PC-9 (cell line): ENCODE results near the gene BRWD1. TPM values are rescaled to one million over a fixed set of nuclear protein-coding genes. Genes with fewer than 3 reads are reported as not detected.

Experiments
- BruUV-seq: library from RNA; stranded (reverse); fragments of 400-500 nt; replicated peaks from 2 replicates; lab custom pipeline; 2021; lab: Mats Ljungman, UMichigan
- CTCF ChIA-PET: fragments of 300-600 bp; sonication (Branson Sonifier 250); formaldehyde crosslinking; loops from one replicate; lab custom pipeline; 2022; ENCODE audit warnings: antibody characterized with exemption; lab: Charles Lee
- POLR2A ChIA-PET: fragments of 300-600 bp; sonication (Branson Sonifier 250); formaldehyde crosslinking; loops from one replicate; lab custom pipeline; 2022; ENCODE audit warnings: antibody characterized with exemption; ENCODE audit not compliant: unreplicated experiment; lab: Charles Lee
- DNase-seq, 2 experiments: peaks; one replicate each; pipeline versions ENCODE4 v3.0.0 to v3.0.0-alpha.2; 2015 to 2022; ENCODE audit warnings: mixed read lengths in 1 of 2
- H2AFZ ChIP-seq: fragments of 200-600 bp; sonication (generic); 2 replicates; pipeline ENCODE4 v1.8.1; 2017; ENCODE audit warnings: antibody characterized with exemption
- H3F3A ChIP-seq: fragments of 200-600 bp; sonication (generic); 2 replicates; pipeline ENCODE4 v1.8.1; 2017; ENCODE audit warnings: antibody characterized with exemption, mild to moderate bottlenecking, low read depth; ENCODE audit not compliant: insufficient read depth
- H3K27ac ChIP-seq: fragments of 200-600 bp; sonication (generic); 2 replicates; pipeline ENCODE4 v1.6.1; 2016; ENCODE audit warnings: mixed run types
- H3K27me3 ChIP-seq: fragments of 200-600 bp; sonication (generic); 2 replicates; pipeline ENCODE4 v1.6.1; 2016; ENCODE audit warnings: low read depth, mixed run types; ENCODE audit not compliant: insufficient read depth
- H3K36me3 ChIP-seq: fragments of 200-600 bp; sonication (generic); 2 replicates; pipeline ENCODE4 v1.6.1; 2016; ENCODE audit warnings: low read depth, mixed run types
- H3K4me1 ChIP-seq: fragments of 200-600 bp; sonication (generic); replicated peaks from 2 replicates; pipeline ENCODE4 v1.6.1; 2016; ENCODE audit warnings: mixed run types; ENCODE audit not compliant: insufficient read depth
- H3K4me2 ChIP-seq: fragments of 200-600 bp; sonication (generic); 2 replicates; pipeline ENCODE4 v1.6.1; 2017; ENCODE audit warnings: mixed run types
- H3K4me3 ChIP-seq: fragments of 200-600 bp; sonication (generic); 2 replicates; pipeline ENCODE4 v1.6.1; 2016; ENCODE audit warnings: mixed run types
- H3K79me2 ChIP-seq: fragments of 200-600 bp; sonication (generic); 2 replicates; pipeline ENCODE4 v1.6.1; 2017; ENCODE audit warnings: low read depth, mixed run types
- H3K9me2 ChIP-seq: fragments of 200-600 bp; sonication (generic); 2 replicates; pipeline ENCODE4 v1.8.1; 2017; ENCODE audit warnings: mild to moderate bottlenecking; ENCODE audit not compliant: insufficient read depth
- H3K9me3 ChIP-seq: fragments of 200-600 bp; sonication (generic); 2 replicates; pipeline ENCODE4 v1.8.1; 2016; ENCODE audit warnings: low read depth; ENCODE audit not compliant: insufficient read depth
- H4K20me1 ChIP-seq: fragments of 200-600 bp; sonication (generic); 2 replicates; pipeline ENCODE4 v1.8.1; 2017; ENCODE audit not compliant: insufficient read depth
- CTCF ChIP-seq: fragments of 200-600 bp; sonication (generic); conservative IDR thresholded peaks from 2 replicates; pipeline ENCODE4 v1.6.1; 2017; ENCODE audit warnings: mixed run types, antibody characterized with exemption, mild to moderate bottlenecking, moderate library complexity
- EZH2 ChIP-seq: fragments of 200-600 bp; sonication (generic); IDR thresholded peaks from 2 replicates; pipeline ENCODE4 v1.8.0; 2017; ENCODE audit warnings: antibody characterized with exemption, low read depth
- intact Hi-C: fragments of 100-400 bp; cut with micrococcal nuclease; formaldehyde crosslinking; loops from one replicate; pipeline ENCODE4 v1.10.0; 2022; ENCODE audit not compliant: unreplicated experiment
- total RNA-seq: library from RNA; stranded (reverse); gene quantifications from 2 replicates; pipeline ENCODE4 v1.2.3, GENCODE V29; 2021

Gene BRWD1
- total RNA-seq, 1 experiment from 2014 or later, result 42.9 TPM

DNA sequence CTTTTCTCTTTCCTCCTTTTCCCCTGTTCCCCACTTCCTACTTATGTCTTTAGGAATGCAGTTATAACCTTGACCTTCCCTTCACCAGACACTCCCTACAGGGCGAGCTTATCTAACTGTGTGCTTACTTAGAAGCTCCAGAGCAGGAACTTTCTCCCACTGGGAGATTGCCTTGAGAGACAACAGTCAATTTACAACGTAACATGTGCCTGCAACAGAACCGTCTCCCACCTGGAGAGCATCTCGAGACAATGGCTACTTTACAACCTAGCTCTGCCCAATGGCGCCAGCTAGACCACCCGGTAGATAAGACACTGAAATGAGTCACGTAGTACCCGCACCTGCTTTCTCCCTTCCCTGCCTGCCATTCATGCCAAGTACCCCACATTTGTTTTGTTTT lies 18.7 kb upstream of the BRWD1 start:
- intact Hi-C loops, result no loop called here
- no peaks in the 10 kb centered on the region for H3K79me2 ChIP-seq
- CTCF ChIA-PET, result no interaction called here
- H3K4me1 ChIP-seq, result no peaks in the 10 kb centered on the region
- no peak overlapping the region for H2AFZ ChIP-seq
- BruUV-seq, result no TSS peak
- no peak overlapping the region for H3K4me3 ChIP-seq
- no peaks in the 10 kb centered on the region for H4K20me1 ChIP-seq
- POLR2A ChIA-PET, result no interaction called here
- no peaks in the 10 kb centered on the region for H3K27me3 ChIP-seq
- no peaks in the 10 kb centered on the region for H3K36me3 ChIP-seq
- H3F3A ChIP-seq, result no peaks in the 10 kb centered on the region
- no peaks in the 10 kb centered on the region for H3K9me2 ChIP-seq
- H3K9me3 ChIP-seq, result no peaks in the 10 kb centered on the region
- H3K27ac ChIP-seq, result no peak overlapping the region
- no peak for DNase-seq
- H3K4me2 ChIP-seq, result no peak overlapping the region
- TF ChIP-seq EZH2 (no peak), CTCF (no peak)

- H3K9me2 ChIP-seq, result no peaks in the 10 kb centered on the region
- BruUV-seq, result no TSS peak
- H3K4me1 ChIP-seq, result no peaks in the 10 kb centered on the region
- no peaks in the 10 kb centered on the region for H3K36me3 ChIP-seq
- no peaks in the 10 kb centered on the region for H3F3A ChIP-seq
- DNase-seq, result no peak
- no peak overlapping the region for H3K4me2 ChIP-seq
- CTCF ChIA-PET, result no interaction called here
- no peaks in the 10 kb centered on the region for H3K79me2 ChIP-seq
- no peaks in the 10 kb centered on the region for H4K20me1 ChIP-seq
- H3K4me3 ChIP-seq, result no peak overlapping the region
- TF ChIP-seq EZH2 (no peak), CTCF (no peak)
- no peak overlapping the region for H2AFZ ChIP-seq
- H3K27me3 ChIP-seq, result no peaks in the 10 kb centered on the region
- intact Hi-C loops, result no loop called here
- no peak overlapping the region for H3K27ac ChIP-seq
- H3K9me3 ChIP-seq, result no peaks in the 10 kb centered on the region
- POLR2A ChIA-PET, result no interaction called here
These were observed 16.6 kb upstream of the BRWD1 start for GRCh38 chr21:39330001-39330400.

GRCh38 chr21:39327727-39328126 lies 14.3 kb upstream of the BRWD1 start:
- Histone ChIP-seq H3K9me2 (no peaks in the 10 kb centered on the region), H3K4me3 (no peak overlapping the region), H3F3A (peaks cover 2% of the 10 kb centered on the region), H4K20me1 (no peaks in the 10 kb centered on the region), H3K27ac (no peak overlapping the region), H3K9me3 (no peaks in the 10 kb centered on the region), H3K27me3 (no peaks in the 10 kb centered on the region), H3K36me3 (no peaks in the 10 kb centered on the region), H3K4me1 (peaks cover 1% of the 10 kb centered on the region; the same call in 1 of the 2 replicates), H2AFZ (no peak overlapping the region), H3K79me2 (no peaks in the 10 kb centered on the region), H3K4me2 (no peak overlapping the region)
- DNase-seq, result no peak
- ChIA-PET POLR2A (no interaction called here), CTCF (no interaction called here)
- no TSS peak for BruUV-seq
- TF ChIP-seq EZH2 (no peak), CTCF (no peak)
- intact Hi-C loops, result no loop called here
